ENCODE results near the gene RBP5. TPM values are rescaled to one million over a fixed set of nuclear protein-coding genes. Genes with fewer than 3 reads are reported as not detected.

The RBP5 gene
- total RNA-seq, 1 donor, result not detected

DNA sequence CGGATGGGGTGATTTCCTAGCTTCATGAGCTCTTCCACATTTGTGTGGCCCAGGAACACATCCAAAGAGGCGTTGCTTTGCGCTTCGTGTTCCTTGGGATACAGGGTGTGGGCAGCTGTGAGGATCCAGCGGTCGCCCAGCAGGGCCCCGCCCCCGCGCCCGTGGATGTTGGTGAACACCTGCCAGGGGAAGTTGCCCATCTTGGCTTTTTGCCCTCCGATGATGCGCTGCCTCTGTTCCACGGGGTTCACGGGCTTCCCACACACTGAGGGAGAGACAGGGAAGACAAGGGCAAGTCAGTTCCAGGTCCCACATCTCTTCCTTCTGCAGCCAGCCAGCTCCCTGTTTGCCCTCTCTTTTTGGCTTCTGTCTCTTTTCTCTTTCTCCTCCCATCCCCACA, 47.7 kb downstream of the RBP5 start:
- no peak for TF ChIP-seq CTCF (IDR thresholded peaks at IDR 0.05; ENCODE audit: insufficient read depth, low read length)
- H3K4me3 ChIP-seq (ENCODE audit: low read depth, low read length), result no peak overlapping the region
- no peak for DNase-seq (ENCODE audit: low read depth)

GRCh38 chr12:7079826-7080125, 48.9 kb downstream of the RBP5 start:
- no peak for TF ChIP-seq CTCF (IDR thresholded peaks at IDR 0.05; ENCODE audit: insufficient read depth, low read length)
- DNase-seq (ENCODE audit: low read depth), result peak; percentile 68
- no peak overlapping the region for H3K4me3 ChIP-seq (ENCODE audit: low read depth, low read length)

GRCh38 chr12:7078163-7078562, 50.5 kb downstream of the RBP5 start:
- DNase-seq (ENCODE audit: low read depth), result no peak

DNA sequence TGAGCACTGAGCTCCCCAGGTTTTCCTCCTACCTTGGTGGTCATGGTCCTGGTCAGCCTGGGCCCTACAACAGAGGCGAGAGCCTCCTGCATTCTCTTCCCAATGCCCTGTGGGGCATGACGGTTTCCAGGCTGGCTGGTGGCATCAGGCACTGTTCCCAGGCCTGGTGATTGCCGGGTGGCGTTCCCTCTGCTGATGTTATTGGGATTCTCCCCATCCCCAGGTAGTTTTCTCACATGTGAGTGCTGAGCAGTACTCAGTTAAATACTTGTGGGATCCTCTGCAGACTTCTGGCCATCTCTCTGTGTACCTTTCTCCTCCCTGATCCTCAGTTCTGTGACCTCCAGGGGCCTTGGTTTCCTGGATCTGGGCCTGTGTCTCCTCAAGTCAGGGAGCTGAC, 52.2 kb downstream of the RBP5 start:
- no peak overlapping the region for H3K4me3 ChIP-seq (ENCODE audit: low read depth, low read length)
- no peak for DNase-seq (ENCODE audit: low read depth)
- TF ChIP-seq CTCF (IDR thresholded peaks at IDR 0.05; ENCODE audit: insufficient read depth, low read length), result no peak

More at GRCh38 chr12:7078163-7078562, 50.5 kb downstream of the RBP5 start:
- no peak overlapping the region for H3K4me3 ChIP-seq (ENCODE audit: low read depth, low read length)
- no peak for TF ChIP-seq CTCF (IDR thresholded peaks at IDR 0.05; ENCODE audit: insufficient read depth, low read length)

GRCh38 chr12:7075939-7076338, 52.8 kb downstream of the RBP5 start:
- peak; percentile 83 for DNase-seq (ENCODE audit: low read depth)
- no peak for TF ChIP-seq CTCF (IDR thresholded peaks at IDR 0.05; ENCODE audit: insufficient read depth, low read length)
- no peak overlapping the region for H3K4me3 ChIP-seq (ENCODE audit: low read depth, low read length)

- no peak for TF ChIP-seq CTCF (IDR thresholded peaks at IDR 0.05; ENCODE audit: insufficient read depth, low read length)
- H3K4me3 ChIP-seq (ENCODE audit: low read depth, low read length), result no peak overlapping the region
- no peak for DNase-seq (ENCODE audit: low read depth)
These were observed 53.2 kb downstream of the RBP5 start for GRCh38 chr12:7075518-7075917.

- H3K4me3 ChIP-seq (ENCODE audit: low read depth, low read length), result no peak overlapping the region
- no peak for DNase-seq (ENCODE audit: low read depth)
- TF ChIP-seq CTCF (IDR thresholded peaks at IDR 0.05; ENCODE audit: insufficient read depth, low read length), result no peak
These were observed 54.7 kb downstream of the RBP5 start for GRCh38 chr12:7073946-7074345.
